IPS-18a (cell line): ENCODE results near the gene CES5A.

Experiments
- H3K27ac ChIP-seq: one replicate; pipeline ENCODE4 v1.5.1; 2013; ENCODE audit warnings: low read length
- H3K27me3 ChIP-seq: one replicate; pipeline ENCODE4 v1.6.1; 2013; ENCODE audit warnings: mild to moderate bottlenecking, low read length; ENCODE audit not compliant: control insufficient read depth, insufficient read depth
- H3K36me3 ChIP-seq: one replicate; pipeline ENCODE4 v1.6.1; 2013; ENCODE audit warnings: low read depth, low read length; ENCODE audit not compliant: control insufficient read depth
- H3K4me1 ChIP-seq: one replicate; pipeline ENCODE4 v1.6.1; 2013; ENCODE audit warnings: low read depth, low read length; ENCODE audit not compliant: control insufficient read depth
- H3K4me3 ChIP-seq: one replicate; pipeline ENCODE4 v1.5.1; 2013; ENCODE audit warnings: low read length
- H3K9ac ChIP-seq: one replicate; pipeline ENCODE4 v1.6.1; 2013; ENCODE audit warnings: mild to moderate bottlenecking, low read length, moderate library complexity
- H3K9me3 ChIP-seq: one replicate; pipeline ENCODE4 v1.6.1; 2013; ENCODE audit warnings: low read depth, low read length; ENCODE audit not compliant: control insufficient read depth

CES5A gene

GRCh38 chr16:55907661-55908060 is 32.5 kb upstream of the CES5A start:
- H3K4me1 ChIP-seq, result no peaks in the 10 kb centered on the region
- no peaks in the 10 kb centered on the region for H3K27me3 ChIP-seq
- H3K36me3 ChIP-seq, result no peaks in the 10 kb centered on the region
- H3K9me3 ChIP-seq, result no peaks in the 10 kb centered on the region
- H3K4me3 ChIP-seq, result no peak overlapping the region
- H3K27ac ChIP-seq, result no peak overlapping the region
- no peak overlapping the region for H3K9ac ChIP-seq

GRCh38 chr16:55906123-55906522 is 30.9 kb upstream of the CES5A start:
- no peak overlapping the region for H3K4me3 ChIP-seq
- H3K9ac ChIP-seq, result no peak overlapping the region
- no peaks in the 10 kb centered on the region for H3K9me3 ChIP-seq
- no peaks in the 10 kb centered on the region for H3K36me3 ChIP-seq
- no peaks in the 10 kb centered on the region for H3K4me1 ChIP-seq
- H3K27ac ChIP-seq, result no peak overlapping the region
- no peaks in the 10 kb centered on the region for H3K27me3 ChIP-seq

GRCh38 chr16:55905651-55906050 is 30.5 kb upstream of the CES5A start:
- Histone ChIP-seq H3K27ac (no peak overlapping the region), H3K9me3 (no peaks in the 10 kb centered on the region), H3K36me3 (no peaks in the 10 kb centered on the region), H3K4me1 (no peaks in the 10 kb centered on the region), H3K4me3 (no peak overlapping the region), H3K9ac (no peak overlapping the region), H3K27me3 (no peaks in the 10 kb centered on the region)

DNA sequence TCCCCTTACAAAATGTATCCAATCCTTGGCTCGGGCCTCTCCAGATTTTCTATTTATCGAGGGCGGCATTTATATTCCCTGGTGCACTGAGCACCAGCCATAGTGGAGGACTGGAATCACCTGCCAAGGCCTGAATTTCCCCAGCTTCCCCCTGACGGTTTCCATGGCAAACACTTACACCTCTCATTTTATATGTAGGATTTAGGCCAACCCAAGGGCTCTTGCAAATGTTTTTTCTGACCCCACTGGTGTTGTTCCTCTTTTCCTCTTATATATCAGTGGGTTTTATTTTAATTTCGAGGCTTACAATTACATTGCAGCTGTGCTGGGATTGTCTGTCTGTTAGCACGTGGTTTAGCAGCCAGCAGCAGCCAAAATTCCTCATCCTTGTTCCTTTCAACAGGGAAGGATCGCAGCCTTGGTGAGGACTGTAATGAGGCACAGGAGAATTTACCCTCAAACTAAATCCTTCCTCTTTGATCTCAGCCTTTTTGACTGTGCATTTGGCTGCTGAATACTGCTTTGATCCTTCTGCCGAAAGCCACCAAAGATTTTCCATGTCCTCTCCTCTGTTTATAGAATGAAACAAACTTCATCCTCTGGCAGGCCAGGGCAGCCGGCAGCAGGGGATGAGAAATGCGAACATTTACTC is 26.5 kb upstream of the CES5A start:
- Histone ChIP-seq H3K9ac (no peak overlapping the region), H3K27me3 (no peaks in the 10 kb centered on the region), H3K4me1 (no peaks in the 10 kb centered on the region), H3K36me3 (no peaks in the 10 kb centered on the region), H3K4me3 (no peak overlapping the region), H3K27ac (no peak overlapping the region), H3K9me3 (no peaks in the 10 kb centered on the region)

- no peaks in the 10 kb centered on the region for H3K27me3 ChIP-seq
- no peaks in the 10 kb centered on the region for H3K36me3 ChIP-seq
- no peak overlapping the region for H3K27ac ChIP-seq
- H3K4me3 ChIP-seq, result no peak overlapping the region
- H3K4me1 ChIP-seq, result no peaks in the 10 kb centered on the region
- H3K9ac ChIP-seq, result no peak overlapping the region
- no peaks in the 10 kb centered on the region for H3K9me3 ChIP-seq
Measured at GRCh38 chr16:55900616-55901393, 25.6 kb upstream of the CES5A start.

- Histone ChIP-seq H3K4me3 (no peak overlapping the region), H3K27ac (no peak overlapping the region), H3K9ac (no peak overlapping the region), H3K36me3 (no peaks in the 10 kb centered on the region), H3K4me1 (no peaks in the 10 kb centered on the region), H3K27me3 (no peaks in the 10 kb centered on the region), H3K9me3 (no peaks in the 10 kb centered on the region)
Measured at GRCh38 chr16:55899857-55900256, 24.7 kb upstream of the CES5A start.

- Histone ChIP-seq H3K9me3 (no peaks in the 10 kb centered on the region), H3K9ac (no peak overlapping the region), H3K36me3 (no peaks in the 10 kb centered on the region), H3K27ac (no peak overlapping the region), H3K27me3 (no peaks in the 10 kb centered on the region), H3K4me3 (no peak overlapping the region), H3K4me1 (no peaks in the 10 kb centered on the region)
Measured at GRCh38 chr16:55898592-55898991, 23.4 kb upstream of the CES5A start.

DNA sequence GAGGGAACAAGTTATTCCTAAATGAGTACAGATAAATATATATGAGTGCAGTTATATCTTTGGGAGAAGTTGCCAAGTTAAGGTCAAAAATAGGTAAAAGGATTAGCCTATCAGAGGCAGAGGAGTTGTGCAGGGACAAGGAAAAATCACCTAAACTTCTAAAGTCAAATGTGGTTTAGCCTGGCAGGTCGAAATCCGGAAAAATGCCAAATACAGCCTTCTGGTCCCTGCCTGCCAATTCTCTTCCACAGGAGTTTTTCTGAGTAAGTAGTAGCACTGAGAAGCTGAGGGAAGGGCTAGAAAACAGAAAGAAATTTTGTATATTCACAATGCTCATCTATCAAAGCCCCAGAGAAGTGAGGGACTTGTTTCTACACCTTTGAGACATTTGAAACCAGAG is 17.6 kb upstream of the CES5A start:
- H3K9me3 ChIP-seq, result peaks cover 16% of the 10 kb centered on the region
- H3K27me3 ChIP-seq, result no peaks in the 10 kb centered on the region

DNA sequence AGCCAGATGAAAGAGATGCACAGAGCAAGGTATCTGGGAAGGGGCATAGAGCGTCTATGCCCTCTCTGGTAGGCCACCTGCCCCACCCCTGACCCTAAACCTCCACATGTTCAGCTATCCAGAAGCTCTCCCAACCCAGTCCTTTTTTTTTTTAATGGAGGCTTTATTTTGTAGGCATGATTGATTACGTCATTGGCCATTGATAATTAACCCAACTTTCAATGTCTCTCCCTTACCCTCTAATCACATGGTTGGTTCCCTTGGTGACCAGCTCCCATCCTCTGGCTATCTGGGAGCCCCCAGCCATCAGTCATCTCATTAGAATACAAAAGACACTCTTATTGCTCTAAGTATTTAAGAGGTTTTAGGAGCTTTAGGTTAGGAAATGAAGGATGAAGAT is 14.3 kb upstream of the CES5A start:
- Histone ChIP-seq H3K4me1 (no peaks in the 10 kb centered on the region), H3K9me3 (peaks cover 16% of the 10 kb centered on the region), H3K9ac (no peak overlapping the region), H3K27me3 (no peaks in the 10 kb centered on the region), H3K36me3 (no peaks in the 10 kb centered on the region), H3K27ac (no peak overlapping the region), H3K4me3 (no peak overlapping the region)

More for the DNA sequence above, 17.6 kb upstream of the CES5A start:
- Histone ChIP-seq H3K27ac (no peak overlapping the region), H3K9ac (no peak overlapping the region), H3K4me3 (no peak overlapping the region), H3K36me3 (no peaks in the 10 kb centered on the region), H3K4me1 (no peaks in the 10 kb centered on the region)

- Histone ChIP-seq H3K36me3 (no peaks in the 10 kb centered on the region), H3K9me3 (peaks cover 16% of the 10 kb centered on the region), H3K4me3 (no peak overlapping the region), H3K27me3 (no peaks in the 10 kb centered on the region), H3K27ac (no peak overlapping the region), H3K4me1 (no peaks in the 10 kb centered on the region), H3K9ac (no peak overlapping the region)
Measured at GRCh38 chr16:55888546-55888945, 13.4 kb upstream of the CES5A start.

DNA sequence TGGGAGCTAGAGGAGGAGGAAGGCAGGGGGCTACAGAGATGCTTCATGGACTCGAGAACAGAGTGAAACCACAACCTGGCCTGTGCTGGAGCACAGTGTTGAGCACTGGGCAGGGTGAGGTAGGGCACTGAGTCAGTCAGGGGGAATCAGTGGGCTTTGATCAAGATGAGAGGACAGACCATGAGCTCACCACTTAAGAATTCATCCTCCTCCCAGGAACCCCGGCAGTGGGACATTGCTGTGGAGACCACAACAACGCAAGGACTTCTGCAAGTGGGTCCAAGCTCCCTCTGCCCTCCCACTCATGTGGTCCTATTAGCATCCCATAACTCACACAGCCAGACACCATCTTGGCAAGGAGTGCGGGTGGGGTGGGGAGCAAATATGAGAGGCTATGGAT is 1.7 kb upstream of the CES5A start:
- no peak overlapping the region for H3K4me3 ChIP-seq

GRCh38 chr16:55873122-55873521 is 2.1 kb downstream of the CES5A start:
- Histone ChIP-seq H3K36me3 (no peaks in the 10 kb centered on the region), H3K27ac (no peak overlapping the region), H3K4me1 (no peaks in the 10 kb centered on the region), H3K9ac (no peak overlapping the region), H3K27me3 (no peaks in the 10 kb centered on the region), H3K4me3 (no peak overlapping the region), H3K9me3 (no peaks in the 10 kb centered on the region)

More for the DNA sequence above, 1.7 kb upstream of the CES5A start:
- H3K36me3 ChIP-seq, result no peaks in the 10 kb centered on the region
- H3K9me3 ChIP-seq, result no peaks in the 10 kb centered on the region
- H3K27ac ChIP-seq, result no peak overlapping the region
- H3K4me1 ChIP-seq, result no peaks in the 10 kb centered on the region
- no peak overlapping the region for H3K9ac ChIP-seq
- no peaks in the 10 kb centered on the region for H3K27me3 ChIP-seq
